ENCODE results near the gene TMC1.

DNA sequence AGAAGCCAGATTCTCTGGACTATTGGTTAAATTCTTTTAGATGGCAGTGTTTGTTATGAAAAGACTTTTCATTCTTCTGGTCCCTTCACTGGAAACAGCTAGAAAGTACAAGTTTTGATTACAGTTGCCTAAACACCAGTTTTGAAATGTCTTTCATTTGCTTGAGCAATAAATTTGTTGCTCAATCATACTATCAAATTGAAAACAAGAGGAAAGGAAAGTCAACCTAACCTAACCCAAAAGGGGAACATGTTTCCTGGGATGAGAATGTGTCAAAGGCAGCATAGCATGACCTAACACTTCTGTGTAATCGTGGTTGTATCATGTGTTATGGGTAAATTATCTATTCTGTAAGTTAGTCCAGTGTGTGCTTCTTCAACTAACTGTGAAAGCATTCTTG is 213.2 kb downstream of the TMC1 start:
- TF ChIP-seq EP300 (IDR thresholded peaks at IDR 0.05; ENCODE audit: borderline replicate concordance in 1 of 2, low read depth in 2 of 2, low read length in 2 of 2) (no peak), SUZ12 (IDR thresholded peaks at IDR 0.05; ENCODE audit: low read length) (no peak), POLR2A (IDR thresholded peaks at IDR 0.05; ENCODE audit: control extremely low read depth in 1 of 2, low read depth in 2 of 2, low read length in 2 of 2) (no peak), SP2 (IDR thresholded peaks at IDR 0.05; ENCODE audit: low read length) (no peak), SIN3A (conservative IDR thresholded peaks at IDR 0.05 in 1 of 2, IDR thresholded peaks at IDR 0.05 in 1 of 2; ENCODE audit: low read depth in 1 of 2, low read length in 2 of 2) (no peak)
- TF ChIP-seq, protein P1, sequence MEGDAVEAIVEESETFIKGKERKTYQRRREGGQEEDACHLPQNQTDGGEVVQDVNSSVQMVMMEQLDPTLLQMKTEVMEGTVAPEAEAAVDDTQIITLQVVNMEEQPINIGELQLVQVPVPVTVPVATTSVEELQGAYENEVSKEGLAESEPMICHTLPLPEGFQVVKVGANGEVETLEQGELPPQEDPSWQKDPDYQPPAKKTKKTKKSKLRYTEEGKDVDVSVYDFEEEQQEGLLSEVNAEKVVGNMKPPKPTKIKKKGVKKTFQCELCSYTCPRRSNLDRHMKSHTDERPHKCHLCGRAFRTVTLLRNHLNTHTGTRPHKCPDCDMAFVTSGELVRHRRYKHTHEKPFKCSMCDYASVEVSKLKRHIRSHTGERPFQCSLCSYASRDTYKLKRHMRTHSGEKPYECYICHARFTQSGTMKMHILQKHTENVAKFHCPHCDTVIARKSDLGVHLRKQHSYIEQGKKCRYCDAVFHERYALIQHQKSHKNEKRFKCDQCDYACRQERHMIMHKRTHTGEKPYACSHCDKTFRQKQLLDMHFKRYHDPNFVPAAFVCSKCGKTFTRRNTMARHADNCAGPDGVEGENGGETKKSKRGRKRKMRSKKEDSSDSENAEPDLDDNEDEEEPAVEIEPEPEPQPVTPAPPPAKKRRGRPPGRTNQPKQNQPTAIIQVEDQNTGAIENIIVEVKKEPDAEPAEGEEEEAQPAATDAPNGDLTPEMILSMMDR (IDR thresholded peaks at IDR 0.05; ENCODE audit: control extremely low read depth in 1 of 3, insufficient read depth in 1 of 3, low read depth in 1 of 3, low read length in 3 of 3), result no peak

Data from H1 (cell line).